Nucleus accumbens (tissue), 56 donors: Measurements from ENCODE around the gene ZCWPW1.
"Not testable (repeated sequence)": the region's sequence is repeated elsewhere in the genome, so short reads cannot be mapped to it uniquely, and the experiment has no call there.

Experiments used
- DNase-seq, 56 donors: peaks; one replicate each; lab custom pipeline; 2025; lab: John Stamatoyannopoulos, UW

The ZCWPW1 gene

GRCh38 chr7:100457033-100457432, 28.5 kb upstream of the ZCWPW1 start:
- no peak for DNase-seq

GRCh38 chr7:100456562-100456961, 28.1 kb upstream of the ZCWPW1 start:
- no peak for DNase-seq

GRCh38 chr7:100455206-100455605, 26.7 kb upstream of the ZCWPW1 start:
- DNase-seq: no peak

GRCh38 chr7:100453854-100454253, 25.4 kb upstream of the ZCWPW1 start:
- DNase-seq: not testable (repeated sequence)

- no peak for DNase-seq
These were observed 24.0 kb upstream of the ZCWPW1 start for GRCh38 chr7:100452513-100452912.

- DNase-seq: no peak
These were observed 20.8 kb upstream of the ZCWPW1 start for GRCh38 chr7:100449190-100449795.

- DNase-seq: not testable (repeated sequence)
These were observed 18.9 kb upstream of the ZCWPW1 start for GRCh38 chr7:100447363-100447762.

GRCh38 chr7:100446040-100446439, 17.5 kb upstream of the ZCWPW1 start:
- DNase-seq: no peak

- no peak for DNase-seq
These were observed 16.1 kb upstream of the ZCWPW1 start for GRCh38 chr7:100444311-100445278.

GRCh38 chr7:100443096-100443840, 14.8 kb upstream of the ZCWPW1 start:
- no peak for DNase-seq

GRCh38 chr7:100441641-100442535, 13.4 kb upstream of the ZCWPW1 start:
- DNase-seq: no peak

- not testable (repeated sequence) for DNase-seq
These were observed 10.7 kb upstream of the ZCWPW1 start for GRCh38 chr7:100439244-100439643.

GRCh38 chr7:100438731-100439130, 10.2 kb upstream of the ZCWPW1 start:
- not testable (repeated sequence) for DNase-seq

- no peak for DNase-seq
These were observed 9.7 kb upstream of the ZCWPW1 start for GRCh38 chr7:100438172-100438571.

GRCh38 chr7:100437150-100438100, 8.9 kb upstream of the ZCWPW1 start:
- DNase-seq: peak in 3 of 56 donors; percentile 2 to 15 (median 12)

- DNase-seq: peak in 15 of 56 donors; percentile 10 to 51 (median 34)
These were observed 7.2 kb upstream of the ZCWPW1 start for GRCh38 chr7:100435401-100436304.

- DNase-seq: no peak
These were observed 6.0 kb upstream of the ZCWPW1 start for GRCh38 chr7:100434297-100435144.
